GM03348 (cell line): ENCODE data around the gene GTF2H3.
"Not testable (repeated sequence)": the region's sequence is repeated elsewhere in the genome, so short reads cannot be mapped to it uniquely, and the experiment has no call there.

Experiments used
- DNase-seq: peaks from one replicate; pipeline ENCODE4 v3.0.0; 2012; ENCODE audit warnings: low spot score

The GTF2H3 gene

DNA sequence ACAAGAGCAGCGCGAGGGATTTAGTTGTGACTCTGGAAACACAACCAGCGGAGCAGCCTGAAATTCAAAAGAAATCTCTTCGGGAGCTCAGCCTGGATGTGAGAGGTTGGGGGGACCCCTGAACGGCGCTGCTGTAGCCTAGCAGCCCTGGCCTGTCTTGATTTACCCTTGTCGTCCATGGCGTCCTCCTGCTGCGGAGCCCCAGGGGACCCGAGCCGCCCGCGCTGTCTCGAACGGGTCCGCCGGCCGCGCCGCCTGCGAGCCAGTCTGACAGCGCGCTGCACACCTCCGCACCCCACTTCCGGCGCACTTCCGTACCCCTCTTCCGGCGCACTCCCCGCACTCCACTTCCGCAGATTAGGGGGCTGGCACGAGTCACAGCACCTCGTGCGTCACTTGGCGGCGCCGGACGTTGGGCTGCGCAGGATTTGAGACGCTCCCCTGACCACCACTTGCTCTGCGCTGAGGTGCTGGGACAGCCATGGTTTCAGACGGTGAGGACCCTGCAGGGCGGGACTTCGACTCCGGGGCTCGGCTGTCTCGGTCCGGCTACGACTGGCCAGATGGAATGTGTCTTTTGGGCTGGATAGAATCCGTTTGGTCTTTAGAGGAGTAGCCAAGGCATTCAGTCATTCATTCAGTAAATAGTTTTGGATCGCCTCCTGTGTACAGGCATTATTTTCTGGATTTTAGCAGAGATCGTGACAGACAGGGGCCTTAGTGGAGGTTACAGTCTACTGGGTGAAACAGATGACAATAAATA lies at the start of gene GTF2H3, which contains the start of gene EIF2B1:
TSS of gene GTF2H3 (plus strand) at position 451 of the 763 bp plus-strand sequence. CDS start at position 482, 31 bp downstream.
TSS of gene EIF2B1 (minus strand) at position 308 of the 763 bp plus-strand sequence. CDS start at position 179, 129 bp downstream.
- DNase-seq = peak; percentile 98

DNA sequence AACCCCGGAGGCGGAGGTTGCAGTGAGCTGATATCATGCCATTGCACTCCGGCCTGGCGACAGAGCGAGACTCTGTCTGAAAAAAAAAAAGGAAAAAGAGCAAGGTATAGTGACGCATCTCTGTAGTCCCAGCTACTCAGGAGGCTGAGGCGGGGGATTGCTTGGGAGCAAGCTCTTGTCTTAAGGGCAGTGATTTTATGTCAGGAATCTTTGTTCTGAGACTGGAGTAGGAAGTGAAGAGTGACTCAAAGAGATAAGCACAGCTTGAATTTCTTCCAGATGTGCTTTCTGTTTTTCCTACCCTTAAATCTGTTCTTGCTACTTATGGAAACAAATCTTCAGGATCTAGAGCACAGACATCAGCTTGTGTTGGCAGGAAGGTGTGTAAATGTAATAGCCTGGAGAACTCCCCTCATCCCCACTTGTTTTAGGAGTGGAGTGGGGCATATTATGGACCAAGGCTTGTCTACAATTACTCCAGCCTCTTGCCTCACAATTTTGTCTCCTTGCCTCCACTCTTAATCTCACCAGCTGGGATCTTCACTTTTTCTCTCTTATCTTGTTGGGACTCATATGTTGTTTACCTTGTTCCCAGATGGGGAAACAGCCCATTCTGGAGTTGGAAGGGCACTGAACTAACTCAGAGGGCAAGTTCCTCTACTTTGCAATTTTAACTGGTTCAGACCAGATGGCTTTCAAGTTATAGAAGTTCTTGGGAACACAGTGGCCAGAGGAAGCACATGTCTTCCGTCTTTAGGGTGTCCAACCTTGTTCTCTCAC lies 41.7 kb upstream of the GTF2H3 start:
- DNase-seq = peak; percentile 13

DNA sequence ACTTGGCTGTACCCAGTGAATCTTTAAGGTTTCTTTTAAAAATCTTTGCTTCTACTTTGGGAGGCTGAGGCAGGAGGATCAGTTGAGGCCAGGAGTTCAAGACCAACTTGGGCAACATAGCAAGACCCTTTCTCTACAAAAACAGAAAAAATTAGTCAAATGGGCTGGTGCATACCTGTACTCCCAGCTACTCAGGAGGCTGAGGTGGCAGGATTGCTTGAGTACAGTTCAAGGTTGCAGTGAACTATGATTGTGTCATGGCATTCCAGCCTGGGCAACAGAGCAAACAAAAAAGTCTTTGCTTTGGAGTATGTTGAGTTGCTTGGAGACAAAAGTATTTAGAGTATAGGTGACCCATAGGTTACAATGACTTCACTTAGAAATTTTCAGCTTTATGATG lies 37.9 kb upstream of the GTF2H3 start:
- DNase-seq = no peak

DNA sequence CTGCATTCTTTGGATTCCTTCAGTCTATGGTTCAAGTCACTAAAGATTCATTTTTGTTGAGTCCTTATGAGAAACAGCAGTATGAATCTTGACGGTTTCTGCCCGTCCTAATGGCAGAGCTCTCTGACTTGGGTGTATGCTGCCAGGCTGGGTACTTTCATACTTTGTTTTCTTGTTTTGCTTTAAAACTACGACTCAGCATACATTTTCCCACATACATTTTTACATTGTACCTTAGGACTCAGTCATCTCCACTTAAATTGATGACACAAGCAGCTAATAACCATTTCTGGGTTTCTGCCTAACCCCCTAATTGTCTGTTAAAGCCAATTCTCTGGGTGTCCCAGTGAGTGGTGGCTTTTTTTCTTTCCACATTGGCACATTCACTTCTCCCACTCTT lies 36.5 kb upstream of the GTF2H3 start:
- DNase-seq = no peak

DNA sequence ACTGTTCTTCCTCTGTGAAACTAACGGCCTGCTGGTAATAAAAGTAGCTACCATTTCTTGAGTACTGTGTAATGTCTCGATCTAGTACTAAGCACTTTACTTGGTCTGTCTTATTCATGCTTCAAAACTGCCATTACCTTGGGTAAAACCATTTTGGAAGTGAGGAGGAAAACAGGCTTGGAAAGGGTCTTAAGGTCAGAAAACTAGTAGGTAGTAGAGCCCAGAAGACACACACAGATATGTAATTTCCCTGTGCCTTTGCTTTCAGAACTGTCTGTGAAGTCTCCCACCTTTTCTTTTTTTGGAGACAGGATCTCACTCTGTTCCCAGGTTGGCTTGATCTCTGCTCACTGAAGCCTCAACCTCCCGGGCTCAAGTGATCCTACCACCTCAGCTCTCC lies 35.1 kb upstream of the GTF2H3 start:
- no peak for DNase-seq

DNA sequence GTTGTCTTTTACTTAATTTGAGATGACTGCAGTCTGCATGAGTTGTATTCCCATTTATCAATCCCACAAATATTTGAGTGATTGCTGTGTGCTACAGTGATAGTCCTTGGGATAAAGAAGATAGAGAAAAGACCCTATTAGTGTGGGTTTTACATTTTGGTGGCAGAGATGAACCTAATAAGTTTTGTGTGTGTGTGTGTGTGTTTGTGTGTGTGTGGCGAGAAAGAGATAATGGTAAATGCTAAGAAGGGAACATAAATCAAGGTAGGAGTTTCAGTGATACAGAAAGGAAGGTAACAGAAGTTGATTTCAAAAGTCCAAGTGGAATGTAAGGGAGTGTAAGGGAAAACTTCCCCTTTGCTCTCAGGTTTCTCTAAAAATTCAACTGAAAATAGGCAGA lies 34.3 kb upstream of the GTF2H3 start:
- no peak for DNase-seq

DNA sequence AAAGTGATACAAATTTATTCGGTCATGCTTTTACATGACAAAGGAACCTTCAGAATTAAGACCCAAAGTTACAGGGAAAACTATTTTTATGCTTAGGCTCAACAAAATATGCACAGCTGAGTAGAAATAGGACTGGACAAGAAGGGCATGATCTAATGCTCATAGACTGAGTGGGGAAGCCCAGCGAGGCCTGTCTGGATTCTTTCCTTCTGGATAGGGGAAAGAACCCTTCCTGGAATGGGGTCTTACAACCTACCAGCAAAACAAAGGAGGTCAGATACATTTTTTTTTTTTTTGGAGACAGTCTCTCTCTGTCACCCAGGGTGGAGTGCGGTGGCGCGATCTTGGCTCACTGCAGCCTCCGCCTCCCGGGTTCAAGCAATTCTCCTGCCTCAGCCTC lies 33.9 kb upstream of the GTF2H3 start:
- no peak for DNase-seq

DNA sequence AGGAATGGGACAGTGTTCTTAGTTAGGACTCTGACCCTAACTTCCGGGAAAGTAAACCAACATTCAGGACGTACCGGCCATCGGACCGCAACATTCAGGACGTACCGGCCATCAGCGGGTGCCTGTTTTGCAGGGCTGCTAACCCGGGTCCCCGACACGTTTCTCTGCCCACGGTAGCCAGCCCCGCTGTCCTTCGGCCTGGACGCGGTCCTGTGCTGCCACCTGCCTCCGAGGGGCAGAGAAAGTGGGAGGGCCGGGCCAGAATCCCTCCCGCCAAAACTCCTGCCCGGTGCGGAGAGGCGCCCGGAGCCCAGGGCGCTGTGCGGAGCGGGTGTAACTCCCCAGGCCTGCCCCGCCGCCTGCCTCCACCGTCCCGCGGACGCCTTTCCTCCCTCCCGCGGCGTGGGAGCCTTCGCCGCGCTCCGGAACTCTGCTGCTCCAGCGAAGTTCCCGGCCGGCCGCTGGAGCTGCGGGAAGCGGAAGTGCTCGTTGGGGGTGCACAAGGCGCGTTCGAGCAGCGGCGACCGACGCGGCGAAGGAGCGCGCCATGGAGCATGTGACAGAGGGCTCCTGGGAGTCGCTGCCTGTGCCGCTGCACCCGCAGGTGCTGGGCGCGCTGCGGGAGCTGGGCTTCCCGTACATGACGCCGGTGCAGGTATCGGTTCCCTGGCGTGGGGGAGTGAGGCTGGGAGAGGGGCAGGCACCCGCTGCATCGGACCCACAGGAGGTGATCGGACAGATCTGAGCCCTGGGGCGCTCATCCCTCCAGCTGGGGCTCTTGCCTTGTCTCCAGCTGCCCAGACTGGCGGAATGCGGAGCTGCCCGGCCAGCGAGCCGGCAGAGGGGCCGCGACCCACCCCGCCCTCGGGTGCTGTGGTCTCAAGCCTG lies 31.8 kb upstream of the GTF2H3 start, which contains the start of gene DDX55:
TSS of gene DDX55 (plus strand) at position 498 of the 888 bp plus-strand sequence. CDS start at position 548, 50 bp downstream.
- peak; percentile 92 for DNase-seq

DNA sequence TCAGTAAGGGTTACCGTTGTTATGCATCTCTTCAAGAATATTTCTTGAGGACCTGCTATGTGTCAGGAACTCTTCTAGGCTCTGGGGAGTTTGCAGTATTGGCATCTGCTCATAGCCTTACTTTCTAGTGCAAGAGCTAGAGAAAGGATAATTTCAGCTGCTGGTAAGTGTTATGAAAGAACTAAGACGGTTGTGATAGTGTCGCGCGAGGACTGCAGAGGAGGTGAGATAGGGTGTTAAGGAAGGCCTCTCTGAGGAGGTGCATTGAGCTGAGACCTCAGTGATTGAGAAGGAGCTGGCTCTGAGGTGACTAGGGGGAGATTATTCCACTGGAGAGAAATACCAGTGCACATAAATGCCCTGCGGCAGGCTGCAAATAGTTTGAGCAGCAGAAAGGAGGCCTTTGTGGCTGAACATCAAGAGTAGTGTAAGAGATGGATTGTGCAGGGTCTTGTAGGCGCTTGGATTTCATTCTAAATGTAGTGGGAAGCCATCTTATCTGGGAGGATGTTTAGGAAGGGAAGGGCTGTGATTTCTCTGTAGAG lies 30.9 kb upstream of the GTF2H3 start:
- DNase-seq = peak; percentile 17

DNA sequence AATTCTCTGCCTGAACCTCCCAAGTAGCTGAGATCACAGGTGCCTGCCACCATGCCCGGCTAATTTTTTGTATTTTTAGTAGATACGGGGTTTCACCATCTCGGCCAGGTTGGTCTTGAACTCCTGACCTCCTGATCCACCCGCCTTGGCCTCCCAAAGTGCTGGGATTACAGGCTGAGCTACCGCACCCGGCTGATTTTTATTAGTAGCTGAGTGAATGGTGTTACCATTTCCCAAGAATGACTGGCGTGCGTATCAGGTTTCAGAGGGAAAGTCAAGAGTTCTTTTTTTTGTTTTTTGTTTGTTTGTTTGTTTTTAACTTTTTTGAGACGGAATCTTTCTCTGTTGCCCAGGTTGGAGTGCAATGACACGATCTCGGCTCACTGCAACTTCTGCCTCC lies 30.1 kb upstream of the GTF2H3 start:
- not testable (repeated sequence) for DNase-seq

DNA sequence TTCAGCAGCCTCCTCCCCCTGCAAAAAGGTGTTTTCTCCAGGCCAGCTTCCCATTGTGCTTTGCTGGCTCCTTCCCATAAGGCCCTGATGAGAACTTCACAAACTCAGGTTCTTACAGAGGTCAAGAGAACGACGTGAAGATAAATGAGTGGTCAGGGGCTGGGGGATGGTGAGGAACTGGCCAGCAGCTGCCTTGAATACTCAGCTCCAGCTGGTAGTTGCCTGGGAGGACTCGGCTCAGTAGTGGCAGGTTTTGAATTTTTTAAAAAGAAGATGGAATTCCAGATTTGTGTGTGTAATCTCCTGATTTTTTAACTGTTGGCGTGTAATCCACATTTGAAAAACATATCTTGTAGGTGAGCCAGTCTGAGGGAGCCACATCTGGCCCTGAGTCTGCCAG lies 25.9 kb upstream of the GTF2H3 start:
- no peak for DNase-seq

DNA sequence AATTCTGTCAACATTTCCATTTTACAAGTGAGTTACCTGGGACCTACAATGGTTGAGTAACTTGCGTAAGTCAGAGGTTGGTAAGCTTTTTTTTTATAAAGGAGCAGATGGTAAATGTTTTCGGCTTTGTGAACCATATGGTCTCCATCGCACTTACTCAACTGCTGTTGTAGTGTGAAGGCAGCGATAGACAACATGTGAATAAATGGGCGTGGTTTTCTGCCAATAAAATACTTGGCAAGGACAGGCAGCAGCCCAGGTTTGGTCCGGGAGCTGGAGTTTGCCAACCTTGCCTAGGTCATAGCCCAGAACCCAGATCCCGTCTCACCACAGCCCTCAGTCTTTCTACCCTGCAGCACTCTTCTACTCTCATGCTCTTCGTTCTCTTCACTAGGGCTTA lies 25.4 kb upstream of the GTF2H3 start:
- DNase-seq = no peak

DNA sequence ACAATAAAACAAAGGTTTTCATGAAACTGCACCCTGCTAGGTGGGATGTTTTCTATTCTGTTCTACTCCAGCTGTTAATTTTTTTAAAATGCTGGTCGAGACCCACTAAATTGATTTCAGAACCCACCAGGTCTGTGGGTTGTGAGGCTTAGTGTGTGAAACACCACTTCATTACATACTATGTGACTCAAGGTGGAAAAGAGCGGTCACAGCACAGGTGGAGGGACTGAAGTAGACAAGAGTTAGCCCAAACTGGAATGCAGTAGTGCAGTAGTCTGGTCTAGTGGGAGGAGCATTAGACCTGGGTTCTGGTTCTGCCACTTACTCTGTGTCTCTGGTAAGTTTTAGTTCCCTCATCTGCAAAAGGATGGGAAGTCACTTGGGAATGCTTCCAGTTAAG lies 19.5 kb upstream of the GTF2H3 start:
- no peak for DNase-seq

DNA sequence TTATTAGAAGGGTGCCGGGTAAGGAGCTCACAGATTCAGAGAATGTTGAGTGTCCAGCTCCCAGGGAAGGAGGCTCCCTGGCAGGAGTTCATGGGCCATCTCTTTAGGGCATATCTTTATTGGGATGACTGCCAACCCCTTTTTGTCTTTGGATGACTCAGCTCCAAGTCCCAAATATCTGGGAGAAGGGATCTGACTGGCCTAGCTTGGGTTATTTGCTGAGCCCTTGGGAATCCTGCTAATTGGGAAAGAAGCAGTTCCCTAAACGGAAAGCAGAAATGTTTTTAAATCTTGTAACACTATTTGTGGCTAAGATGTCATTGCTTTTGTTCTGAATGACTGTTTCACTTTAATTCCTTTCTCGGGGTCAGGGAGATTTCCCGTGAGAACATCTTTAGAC lies 19.1 kb upstream of the GTF2H3 start:
- peak; percentile 61 for DNase-seq

DNA sequence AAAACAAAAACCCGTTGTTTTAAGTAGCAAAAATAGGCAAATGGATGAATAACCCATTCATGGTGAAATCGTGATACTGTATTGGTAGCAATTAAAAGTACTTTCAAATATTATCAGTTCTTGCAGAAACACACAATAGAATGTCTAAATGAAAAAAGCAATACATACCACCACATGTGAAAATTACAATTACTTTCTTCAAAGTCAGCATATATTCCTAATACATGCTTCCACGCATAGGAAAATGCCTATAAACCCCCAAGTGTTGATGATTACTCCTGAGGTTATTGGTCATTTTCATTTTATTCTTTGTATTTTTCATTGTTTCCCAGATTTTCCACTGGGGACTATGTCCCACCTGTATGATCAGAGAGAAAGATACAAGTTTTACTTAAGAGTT lies 16.5 kb upstream of the GTF2H3 start:
- DNase-seq = no peak

DNA sequence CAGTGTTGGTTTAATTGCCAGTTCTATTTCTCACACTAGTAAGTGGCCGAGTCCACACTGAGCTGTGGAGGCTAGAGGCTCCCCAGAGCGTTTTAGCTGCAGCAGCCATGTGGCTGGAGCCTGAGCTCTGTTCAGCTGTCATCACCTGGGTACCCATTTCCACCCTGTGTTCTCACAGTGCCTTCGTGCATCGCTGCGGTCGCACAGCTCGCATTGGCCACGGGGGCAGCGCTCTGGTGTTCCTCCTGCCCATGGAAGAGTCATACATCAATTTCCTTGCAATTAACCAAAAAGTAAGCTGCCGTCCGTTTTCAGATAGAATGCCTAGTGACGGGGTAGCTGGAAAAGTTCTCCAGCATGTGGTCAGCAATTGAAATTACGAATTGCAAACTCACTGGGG lies 16.0 kb upstream of the GTF2H3 start:
- no peak for DNase-seq

DNA sequence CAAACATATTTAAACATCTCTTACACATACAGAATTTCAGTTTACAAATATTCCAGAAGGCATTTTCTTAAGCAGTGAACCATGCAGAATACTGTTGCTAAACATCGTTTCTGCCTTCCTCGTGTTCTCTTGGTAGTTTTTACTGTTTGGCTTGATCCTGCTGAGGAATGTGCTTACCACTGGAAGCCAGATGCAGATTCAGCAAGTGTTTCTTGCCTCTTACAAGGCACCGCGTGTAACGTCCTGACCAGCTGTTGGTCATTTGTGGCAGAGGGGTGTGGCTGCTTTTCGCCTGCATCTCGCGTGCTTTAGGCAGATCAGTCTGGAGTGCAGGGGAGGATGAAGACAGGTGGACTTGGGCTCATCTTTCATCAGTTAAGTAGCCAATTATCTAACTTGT lies 12.5 kb upstream of the GTF2H3 start:
- peak; percentile 13 for DNase-seq

DNA sequence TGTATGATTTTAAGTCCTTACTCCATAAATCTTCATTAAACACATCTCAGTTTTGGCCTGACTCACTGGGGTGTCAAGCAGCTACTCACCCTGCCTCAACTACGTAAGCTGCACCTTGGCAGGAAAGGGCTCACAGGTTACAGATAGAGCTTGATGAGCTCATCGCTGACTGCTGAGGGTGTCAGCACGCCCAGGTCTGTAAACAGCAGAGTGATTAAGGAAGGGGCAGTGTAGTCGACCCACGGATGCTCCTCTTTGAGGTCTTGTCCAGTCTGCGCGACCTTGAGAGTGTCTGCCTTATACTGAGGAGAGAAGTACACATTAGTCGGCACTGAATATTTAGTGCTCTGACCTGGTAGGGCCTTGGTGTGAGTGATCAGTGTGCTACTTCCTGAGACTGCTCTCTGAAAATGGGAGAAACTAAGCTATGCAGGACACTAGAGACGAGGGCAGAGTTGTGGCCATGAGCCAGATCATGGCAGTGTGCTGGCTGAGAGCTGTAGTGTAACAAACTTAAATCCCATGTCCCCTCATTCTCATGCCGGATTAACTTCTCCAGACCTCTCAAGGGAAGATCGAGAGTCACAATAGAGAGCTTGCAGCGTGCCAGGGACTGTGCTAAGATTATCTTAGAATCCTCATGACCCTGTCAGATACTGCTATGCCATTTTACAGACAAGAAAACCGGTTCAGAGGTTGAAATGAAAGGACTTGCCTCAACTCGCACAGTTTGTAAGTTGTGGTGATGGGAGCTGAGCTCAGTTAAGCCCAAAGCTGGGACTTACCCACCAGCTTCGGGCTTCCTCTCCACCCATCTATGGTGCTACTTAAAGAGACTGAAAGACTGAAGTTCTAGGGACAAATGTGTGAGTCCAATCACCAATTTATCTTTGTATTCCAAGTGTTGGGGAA lies 11.8 kb upstream of the GTF2H3 start:
- no peak for DNase-seq

DNA sequence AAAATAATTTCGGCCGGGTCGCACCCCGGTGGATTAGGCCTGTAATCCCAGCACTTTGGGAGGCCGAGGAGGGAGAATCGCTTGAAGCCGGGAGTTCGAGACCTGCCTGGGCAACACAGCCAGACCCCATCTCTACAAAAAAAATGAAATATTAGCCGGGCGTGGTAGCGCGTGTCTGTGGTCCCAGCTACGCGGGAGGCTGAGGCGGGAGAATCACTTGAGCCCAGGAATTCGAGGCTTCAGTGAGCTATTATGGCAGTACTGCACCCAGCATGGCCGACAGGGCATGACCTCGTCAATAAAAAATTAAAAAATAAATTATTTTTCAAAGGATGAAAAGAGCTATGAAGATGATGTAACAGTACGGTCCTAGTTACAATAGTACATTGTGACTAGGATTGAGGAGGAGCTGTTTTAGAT lies 523 bp downstream of the GTF2H3 start:
- no peak for DNase-seq

DNA sequence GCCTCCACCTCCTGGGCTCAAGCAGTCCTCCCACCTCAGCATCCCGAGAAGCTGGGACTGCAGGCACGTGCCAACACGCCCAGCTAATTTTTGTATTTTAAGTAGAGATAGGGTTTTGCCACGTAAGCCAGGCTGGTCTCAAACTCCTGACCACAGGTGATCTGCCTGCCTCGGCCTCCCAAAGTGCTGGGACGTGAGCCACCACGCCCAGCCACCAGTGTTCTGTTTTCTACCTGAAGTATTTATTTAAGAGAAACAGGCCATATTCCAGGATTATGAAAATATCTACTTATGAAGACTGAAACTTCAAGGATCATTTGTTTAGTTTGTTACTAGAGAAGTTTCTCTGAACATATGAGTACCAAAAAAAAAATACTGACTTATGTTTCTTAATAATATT lies 10.3 kb downstream of the GTF2H3 start:
- DNase-seq = no peak

DNA sequence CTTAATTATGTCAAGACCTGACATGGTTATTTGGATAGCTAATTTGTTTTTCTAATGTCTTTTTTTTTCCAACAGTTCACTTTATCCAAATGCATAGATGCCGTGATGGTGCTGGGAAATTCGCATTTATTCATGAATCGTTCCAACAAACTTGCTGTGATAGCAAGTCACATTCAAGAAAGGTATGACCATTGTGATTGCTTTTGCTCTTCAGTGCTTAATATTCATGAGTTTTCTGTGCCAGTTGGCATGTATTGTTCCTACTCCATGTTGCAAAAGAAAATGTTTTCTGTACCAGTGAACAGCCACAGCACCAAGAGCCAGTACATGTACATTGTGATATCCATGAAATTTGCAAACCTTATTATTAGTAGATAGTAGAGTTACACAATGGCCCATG lies 11.8 kb downstream of the GTF2H3 start:
- no peak for DNase-seq
